Activated naive CD4-positive, alpha-beta T cell treated with anti-CD3 and anti-CD28 coated beads, Interleukin-2, amount 10 ng/mL, durations not matched to agents 7 days and 5 days (primary cell): Measurements from ENCODE around the gene CCR5AS.
A peak's percentile ranks its signal among the peaks of the same experiment; 100 is the strongest.

Source experiments
- CTCF ChIA-PET: fragments of 350-600 bp; sonication (Branson Sonifier 250); formaldehyde crosslinking; loops from one replicate; lab custom pipeline; 2021; ENCODE audit warnings: antibody characterized with exemption; lab: Charles Lee
- DNase-seq: peaks from one replicate; pipeline ENCODE4 v3.0.0-alpha.2; 2020
- H3K27ac Mint-ChIP-seq: one replicate; pipeline ENCODE4 v1.8.0; 2021; ENCODE audit warnings: mild to moderate bottlenecking, moderate library complexity, mixed read lengths
- H3K27me3 Mint-ChIP-seq: one replicate; pipeline ENCODE4 v1.8.0; 2021; ENCODE audit warnings: mild to moderate bottlenecking, mixed read lengths
- H3K36me3 Mint-ChIP-seq: one replicate; pipeline ENCODE4 v1.8.0; 2021; ENCODE audit warnings: mixed read lengths
- H3K4me1 Mint-ChIP-seq: one replicate; pipeline ENCODE4 v1.8.0; 2021; ENCODE audit warnings: mixed read lengths
- H3K4me3 Mint-ChIP-seq: one replicate; pipeline ENCODE4 v1.8.0; 2021; ENCODE audit warnings: mild to moderate bottlenecking, moderate library complexity, mixed read lengths
- H3K9me3 Mint-ChIP-seq: one replicate; pipeline ENCODE4 v1.8.0; 2021; ENCODE audit warnings: mixed read lengths

Gene CCR5AS

GRCh38 chr3:46406788-46407611, at the start of gene CCR5AS, which contains the start of gene CCRL2:
TSS of gene CCR5AS (minus strand) at chr3:46407066.
TSS of gene CCRL2 (plus strand) at chr3:46407259. CDS start at chr3:46408080, 821 bp downstream.
- H3K4me3 Mint-ChIP-seq, result peak within 1 kb of the TSS; percentile 77
- DNase-seq, result peak; percentile 67
- peaks cover 23% of the 10 kb centered on the region for H3K27me3 Mint-ChIP-seq
- H3K36me3 Mint-ChIP-seq, result peaks cover 21% of the 10 kb centered on the region
- peaks cover 5% of the 10 kb centered on the region for H3K9me3 Mint-ChIP-seq
- H3K27ac Mint-ChIP-seq, result peak within 1 kb of the TSS; percentile 91
- H3K4me1 Mint-ChIP-seq, result peaks cover 48% of the 10 kb centered on the region
- CTCF ChIA-PET, result interaction anchor here (0.6 to 2.3 kb wide), 8 partner anchors 10 to 536 kb away, joined by 3 to 6 read pairs (median 3); partner anchors contain the start of gene CCR1

GRCh38 chr3:46456118-46456517, 49.3 kb upstream of the CCR5AS start:
- CTCF ChIA-PET, result no interaction called here
- H3K4me1 Mint-ChIP-seq, result no peaks in the 10 kb centered on the region
- peaks cover 62% of the 10 kb centered on the region for H3K27me3 Mint-ChIP-seq

GRCh38 chr3:46455231-46456115, 48.6 kb upstream of the CCR5AS start:
- Mint-ChIP-seq H3K4me3 (no peak overlapping the region), H3K4me1 (no peaks in the 10 kb centered on the region), H3K9me3 (no peaks in the 10 kb centered on the region), H3K36me3 (no peaks in the 10 kb centered on the region), H3K27me3 (peaks cover 67% of the 10 kb centered on the region), H3K27ac (no peak overlapping the region)
- DNase-seq, result no peak
- CTCF ChIA-PET, result no interaction called here

More at GRCh38 chr3:46456118-46456517, 49.3 kb upstream of the CCR5AS start:
- no peaks in the 10 kb centered on the region for H3K36me3 Mint-ChIP-seq
- DNase-seq, result no peak
- H3K4me3 Mint-ChIP-seq, result no peak overlapping the region
- no peak overlapping the region for H3K27ac Mint-ChIP-seq
- H3K9me3 Mint-ChIP-seq, result no peaks in the 10 kb centered on the region

- CTCF ChIA-PET, result no interaction called here
- H3K27me3 Mint-ChIP-seq, result peaks cover 68% of the 10 kb centered on the region
- H3K4me3 Mint-ChIP-seq, result no peak overlapping the region
- DNase-seq, result no peak
- no peaks in the 10 kb centered on the region for H3K9me3 Mint-ChIP-seq
- H3K4me1 Mint-ChIP-seq, result no peaks in the 10 kb centered on the region
- no peaks in the 10 kb centered on the region for H3K36me3 Mint-ChIP-seq
- H3K27ac Mint-ChIP-seq, result no peak overlapping the region
Measured at GRCh38 chr3:46454606-46455005, 47.7 kb upstream of the CCR5AS start.

GRCh38 chr3:46454209-46454595, 47.3 kb upstream of the CCR5AS start:
- H3K4me3 Mint-ChIP-seq, result no peak overlapping the region
- no peaks in the 10 kb centered on the region for H3K36me3 Mint-ChIP-seq
- CTCF ChIA-PET, result interaction anchor here (1.3 kb wide), 1 partner anchor 35 kb away, joined by 4 read pairs; no protein-coding TSS in a partner anchor
- H3K27me3 Mint-ChIP-seq, result peaks cover 68% of the 10 kb centered on the region
- H3K9me3 Mint-ChIP-seq, result no peaks in the 10 kb centered on the region
- no peak for DNase-seq
- H3K27ac Mint-ChIP-seq, result no peak overlapping the region
- H3K4me1 Mint-ChIP-seq, result no peaks in the 10 kb centered on the region

GRCh38 chr3:46453526-46454208, 46.8 kb upstream of the CCR5AS start:
- H3K4me3 Mint-ChIP-seq, result no peak overlapping the region

GRCh38 chr3:46449755-46450552, 43.1 kb upstream of the CCR5AS start:
- CTCF ChIA-PET, result interaction anchor here (1.0 to 1.8 kb wide), 6 partner anchors 9 to 42 kb away, joined by 3 to 7 read pairs (median 4); no protein-coding TSS in a partner anchor
- H3K9me3 Mint-ChIP-seq, result no peaks in the 10 kb centered on the region
- H3K4me1 Mint-ChIP-seq, result no peaks in the 10 kb centered on the region
- H3K27ac Mint-ChIP-seq, result no peak overlapping the region
- DNase-seq, result no peak
- no peak overlapping the region for H3K4me3 Mint-ChIP-seq
- no peaks in the 10 kb centered on the region for H3K36me3 Mint-ChIP-seq
- peaks cover 56% of the 10 kb centered on the region for H3K27me3 Mint-ChIP-seq

More at GRCh38 chr3:46453526-46454208, 46.8 kb upstream of the CCR5AS start:
- no peaks in the 10 kb centered on the region for H3K4me1 Mint-ChIP-seq
- no peak for DNase-seq
- no peaks in the 10 kb centered on the region for H3K36me3 Mint-ChIP-seq
- CTCF ChIA-PET, result interaction anchor here (1.3 kb wide), 1 partner anchor 36 kb away, joined by 4 read pairs; no protein-coding TSS in a partner anchor
- no peak overlapping the region for H3K27ac Mint-ChIP-seq
- H3K27me3 Mint-ChIP-seq, result peaks cover 71% of the 10 kb centered on the region
- H3K9me3 Mint-ChIP-seq, result no peaks in the 10 kb centered on the region

- no peaks in the 10 kb centered on the region for H3K36me3 Mint-ChIP-seq
- no peak overlapping the region for H3K27ac Mint-ChIP-seq
- H3K9me3 Mint-ChIP-seq, result no peaks in the 10 kb centered on the region
- DNase-seq, result no peak
- peaks cover 9% of the 10 kb centered on the region for H3K4me1 Mint-ChIP-seq
- H3K27me3 Mint-ChIP-seq, result peaks cover 49% of the 10 kb centered on the region
- H3K4me3 Mint-ChIP-seq, result no peak overlapping the region
- CTCF ChIA-PET, result interaction anchor here (1.8 kb wide), 1 partner anchor 10 kb away, joined by 7 read pairs; no protein-coding TSS in a partner anchor
Measured at GRCh38 chr3:46448721-46449120, 41.9 kb upstream of the CCR5AS start.

- Mint-ChIP-seq H3K9me3 (no peaks in the 10 kb centered on the region), H3K27me3 (peaks cover 46% of the 10 kb centered on the region), H3K36me3 (no peaks in the 10 kb centered on the region), H3K4me1 (peaks cover 9% of the 10 kb centered on the region), H3K27ac (no peak overlapping the region), H3K4me3 (no peak overlapping the region)
- CTCF ChIA-PET, result interaction anchor here (0.6 kb wide), 1 partner anchor 48 kb away, joined by 3 read pairs; no protein-coding TSS in a partner anchor
- DNase-seq, result no peak
Measured at GRCh38 chr3:46447228-46447985, 40.5 kb upstream of the CCR5AS start.

- peaks cover 20% of the 10 kb centered on the region for H3K27me3 Mint-ChIP-seq
- H3K4me3 Mint-ChIP-seq, result no peak overlapping the region
- CTCF ChIA-PET, result interaction anchor here (0.9 to 1.4 kb wide), 2 partner anchors 9 to 64 kb away, joined by 4 to 5 read pairs; no protein-coding TSS in a partner anchor
- no peak overlapping the region for H3K27ac Mint-ChIP-seq
- no peak for DNase-seq
- H3K36me3 Mint-ChIP-seq, result no peaks in the 10 kb centered on the region
- H3K9me3 Mint-ChIP-seq, result no peaks in the 10 kb centered on the region
- H3K4me1 Mint-ChIP-seq, result peaks cover 30% of the 10 kb centered on the region
Measured at GRCh38 chr3:46442576-46443530, 36.0 kb upstream of the CCR5AS start.

GRCh38 chr3:46440531-46441294, 33.8 kb upstream of the CCR5AS start:
- DNase-seq, result peak; percentile 69
- CTCF ChIA-PET, result no interaction called here
- Mint-ChIP-seq H3K27me3 (peaks cover 16% of the 10 kb centered on the region), H3K27ac (peak overlapping the region; percentile 1), H3K4me3 (no peak overlapping the region), H3K9me3 (no peaks in the 10 kb centered on the region), H3K36me3 (no peaks in the 10 kb centered on the region), H3K4me1 (peaks cover 30% of the 10 kb centered on the region)
